ENCODE results near the gene SPINK14.

Gene SPINK14

GRCh38 chr5:148163345-148163744, 5.0 kb upstream of the SPINK14 start:
- Histone ChIP-seq H4K20me1 (ENCODE audit: insufficient read depth) (no peaks in the 10 kb centered on the region), H3K27me3 (ENCODE audit: insufficient read depth, low read depth) (no peaks in the 10 kb centered on the region), H3K27ac (no peak overlapping the region), H3K4me1 (ENCODE audit: low read depth, poor library complexity, severe bottlenecking) (no peaks in the 10 kb centered on the region), H3K36me3 (ENCODE audit: insufficient read depth) (no peaks in the 10 kb centered on the region), H3K9ac (no peak overlapping the region), H3K4me3 (IDR thresholded peaks at IDR 0.05; ENCODE audit: insufficient read depth, low read depth, low read length) (no peak overlapping the region), H3K4me2 (no peak overlapping the region), H2AFZ (ENCODE audit: low read depth) (no peak overlapping the region), H3K79me2 (ENCODE audit: insufficient read depth, low read depth) (no peaks in the 10 kb centered on the region)
- TF ChIP-seq, protein P1, sequence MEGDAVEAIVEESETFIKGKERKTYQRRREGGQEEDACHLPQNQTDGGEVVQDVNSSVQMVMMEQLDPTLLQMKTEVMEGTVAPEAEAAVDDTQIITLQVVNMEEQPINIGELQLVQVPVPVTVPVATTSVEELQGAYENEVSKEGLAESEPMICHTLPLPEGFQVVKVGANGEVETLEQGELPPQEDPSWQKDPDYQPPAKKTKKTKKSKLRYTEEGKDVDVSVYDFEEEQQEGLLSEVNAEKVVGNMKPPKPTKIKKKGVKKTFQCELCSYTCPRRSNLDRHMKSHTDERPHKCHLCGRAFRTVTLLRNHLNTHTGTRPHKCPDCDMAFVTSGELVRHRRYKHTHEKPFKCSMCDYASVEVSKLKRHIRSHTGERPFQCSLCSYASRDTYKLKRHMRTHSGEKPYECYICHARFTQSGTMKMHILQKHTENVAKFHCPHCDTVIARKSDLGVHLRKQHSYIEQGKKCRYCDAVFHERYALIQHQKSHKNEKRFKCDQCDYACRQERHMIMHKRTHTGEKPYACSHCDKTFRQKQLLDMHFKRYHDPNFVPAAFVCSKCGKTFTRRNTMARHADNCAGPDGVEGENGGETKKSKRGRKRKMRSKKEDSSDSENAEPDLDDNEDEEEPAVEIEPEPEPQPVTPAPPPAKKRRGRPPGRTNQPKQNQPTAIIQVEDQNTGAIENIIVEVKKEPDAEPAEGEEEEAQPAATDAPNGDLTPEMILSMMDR (conservative IDR thresholded peaks at IDR 0.05; ENCODE audit: low read depth, low read length) = no peak

GRCh38 chr5:148166550-148167283, 1.6 kb upstream of the SPINK14 start:
- TF ChIP-seq, protein P1 (conservative IDR thresholded peaks at IDR 0.05; ENCODE audit: low read depth, low read length) = no peak
- Histone ChIP-seq H3K9ac (no peak overlapping the region), H3K79me2 (ENCODE audit: insufficient read depth, low read depth) (no peaks in the 10 kb centered on the region), H3K4me3 (IDR thresholded peaks at IDR 0.05; ENCODE audit: insufficient read depth, low read depth, low read length) (no peak overlapping the region), H3K36me3 (ENCODE audit: insufficient read depth) (no peaks in the 10 kb centered on the region), H3K27me3 (ENCODE audit: insufficient read depth, low read depth) (no peaks in the 10 kb centered on the region), H3K4me2 (no peak overlapping the region), H3K4me1 (ENCODE audit: low read depth, poor library complexity, severe bottlenecking) (no peaks in the 10 kb centered on the region), H2AFZ (ENCODE audit: low read depth) (no peak overlapping the region), H3K27ac (no peak overlapping the region), H4K20me1 (ENCODE audit: insufficient read depth) (no peaks in the 10 kb centered on the region)

GRCh38 chr5:148172377-148172776, 4.0 kb downstream of the SPINK14 start:
- TF ChIP-seq, protein P1 (conservative IDR thresholded peaks at IDR 0.05; ENCODE audit: low read depth, low read length) = no peak
- no peak overlapping the region for H3K4me3 ChIP-seq (IDR thresholded peaks at IDR 0.05; ENCODE audit: insufficient read depth, low read depth, low read length)
- no peaks in the 10 kb centered on the region for H3K27me3 ChIP-seq (ENCODE audit: insufficient read depth, low read depth)
- no peaks in the 10 kb centered on the region for H4K20me1 ChIP-seq (ENCODE audit: insufficient read depth)
- no peak overlapping the region for H3K9ac ChIP-seq
- H3K79me2 ChIP-seq (ENCODE audit: insufficient read depth, low read depth) = no peaks in the 10 kb centered on the region
- no peak overlapping the region for H3K4me2 ChIP-seq
- H3K27ac ChIP-seq = no peak overlapping the region
- H3K36me3 ChIP-seq (ENCODE audit: insufficient read depth) = no peaks in the 10 kb centered on the region
- H3K4me1 ChIP-seq (ENCODE audit: low read depth, poor library complexity, severe bottlenecking) = no peaks in the 10 kb centered on the region
- H2AFZ ChIP-seq (ENCODE audit: low read depth) = no peak overlapping the region

DNA sequence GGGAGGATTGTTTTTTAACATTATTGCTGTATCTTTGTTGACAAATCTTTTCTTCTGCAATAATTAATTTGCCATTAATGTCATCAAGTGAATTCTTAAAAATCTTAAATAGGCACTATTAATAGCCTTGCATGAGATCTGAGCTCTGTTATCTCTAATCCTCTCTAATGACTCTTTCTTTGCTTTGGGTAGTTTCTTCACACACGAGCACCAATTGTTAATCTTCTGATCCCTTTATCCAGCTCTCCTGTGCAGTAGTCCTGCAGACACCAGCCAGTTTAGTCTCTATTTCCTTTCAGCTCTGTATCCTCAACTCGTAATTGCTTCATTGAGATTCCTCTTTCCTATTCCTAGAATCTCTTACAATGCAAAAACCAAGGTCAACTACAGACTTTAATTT, 8.1 kb downstream of the SPINK14 start:
- H3K79me2 ChIP-seq (ENCODE audit: insufficient read depth, low read depth) = no peaks in the 10 kb centered on the region
- H3K4me1 ChIP-seq (ENCODE audit: low read depth, poor library complexity, severe bottlenecking) = no peaks in the 10 kb centered on the region
- no peak overlapping the region for H3K4me3 ChIP-seq (IDR thresholded peaks at IDR 0.05; ENCODE audit: insufficient read depth, low read depth, low read length)
- H2AFZ ChIP-seq (ENCODE audit: low read depth) = no peak overlapping the region
- H4K20me1 ChIP-seq (ENCODE audit: insufficient read depth) = no peaks in the 10 kb centered on the region
- no peaks in the 10 kb centered on the region for H3K36me3 ChIP-seq (ENCODE audit: insufficient read depth)
- H3K4me2 ChIP-seq = no peak overlapping the region
- TF ChIP-seq, protein P1 (conservative IDR thresholded peaks at IDR 0.05; ENCODE audit: low read depth, low read length) = no peak
- no peak overlapping the region for H3K27ac ChIP-seq
- H3K27me3 ChIP-seq (ENCODE audit: insufficient read depth, low read depth) = no peaks in the 10 kb centered on the region
- H3K9ac ChIP-seq = no peak overlapping the region

Measured in KMS-11 (cell line).